ENCODE results near the gene PXMP4. TPM values are rescaled to one million over a fixed set of nuclear protein-coding genes. Genes with fewer than 3 reads are reported as not detected.
"Not testable (repeated sequence)": the region's sequence is repeated elsewhere in the genome, so short reads cannot be mapped to it uniquely, and the experiment has no call there.

Gene PXMP4
- polyA plus RNA-seq (ENCODE audit: insufficient read length in 3 of 3): 1 to 10 TPM; 6.4 to 9.0 (median 8.6) TPM
- long read RNA-seq, donor 1, full-length matches to known transcripts: 3 of 3 reads
- long read RNA-seq, donor 1, partial matches to known transcripts: 0 of 3 reads
- long read RNA-seq, donor 1, other reads (novel, unspliced or antisense): 0 of 3 reads
- long read RNA-seq, donor 2, full-length matches to known transcripts: 2 of 2 reads
- long read RNA-seq, donor 2, partial matches to known transcripts: 0 of 2 reads
- long read RNA-seq, donor 2, other reads (novel, unspliced or antisense): 0 of 2 reads
- long read RNA-seq, donor 3, full-length matches to known transcripts: 5 of 5 reads
- long read RNA-seq, donor 3, partial matches to known transcripts: 0 of 5 reads
- long read RNA-seq, donor 3, other reads (novel, unspliced or antisense): 0 of 5 reads
- long read RNA-seq, donor 4, full-length matches to known transcripts: 2 of 2 reads
- long read RNA-seq, donor 4, partial matches to known transcripts: 0 of 2 reads
- long read RNA-seq, donor 4, other reads (novel, unspliced or antisense): 0 of 2 reads
- long read RNA-seq, donor 5, full-length matches to known transcripts: 6 of 6 reads
- long read RNA-seq, donor 5, partial matches to known transcripts: 0 of 6 reads
- long read RNA-seq, donor 5, other reads (novel, unspliced or antisense): 0 of 6 reads
- long read RNA-seq, donor 6, full-length matches to known transcripts: 3 of 10 reads
- long read RNA-seq, donor 6, partial matches to known transcripts: 7 of 10 reads
- long read RNA-seq, donor 6, other reads (novel, unspliced or antisense): 0 of 10 reads
- long read RNA-seq, donor 7, full-length matches to known transcripts: 6 of 6 reads
- long read RNA-seq, donor 7, partial matches to known transcripts: 0 of 6 reads
- long read RNA-seq, donor 7, other reads (novel, unspliced or antisense): 0 of 6 reads
- long read RNA-seq, donor 8, full-length matches to known transcripts: 4 of 4 reads
- long read RNA-seq, donor 8, partial matches to known transcripts: 0 of 4 reads
- long read RNA-seq, donor 8, other reads (novel, unspliced or antisense): 0 of 4 reads
- long read RNA-seq, donor 9, full-length matches to known transcripts: 3 of 3 reads
- long read RNA-seq, donor 9, partial matches to known transcripts: 0 of 3 reads
- long read RNA-seq, donor 9, other reads (novel, unspliced or antisense): 0 of 3 reads
- long read RNA-seq, donor 10, full-length matches to known transcripts: 5 of 5 reads
- long read RNA-seq, donor 10, partial matches to known transcripts: 0 of 5 reads
- long read RNA-seq, donor 10, other reads (novel, unspliced or antisense): 0 of 5 reads
- long read RNA-seq, donor 11, full-length matches to known transcripts: 3 of 9 reads
- long read RNA-seq, donor 11, partial matches to known transcripts: 6 of 9 reads
- long read RNA-seq, donor 11, other reads (novel, unspliced or antisense): 0 of 9 reads
- long read RNA-seq, donor 12, full-length matches to known transcripts: 3 of 3 reads
- long read RNA-seq, donor 12, partial matches to known transcripts: 0 of 3 reads
- long read RNA-seq, donor 12, other reads (novel, unspliced or antisense): 0 of 3 reads
- long read RNA-seq, donor 13, full-length matches to known transcripts: 4 of 4 reads
- long read RNA-seq, donor 13, partial matches to known transcripts: 0 of 4 reads
- long read RNA-seq, donor 13, other reads (novel, unspliced or antisense): 0 of 4 reads
- long read RNA-seq, donor 14: 0 reads
- long read RNA-seq, donor 15, full-length matches to known transcripts: 1 of 1 reads
- long read RNA-seq, donor 15, partial matches to known transcripts: 0 of 1 reads
- long read RNA-seq, donor 15, other reads (novel, unspliced or antisense): 0 of 1 reads
- long read RNA-seq, donor 16, full-length matches to known transcripts: 9 of 9 reads
- long read RNA-seq, donor 16, partial matches to known transcripts: 0 of 9 reads
- long read RNA-seq, donor 16, other reads (novel, unspliced or antisense): 0 of 9 reads

DNA sequence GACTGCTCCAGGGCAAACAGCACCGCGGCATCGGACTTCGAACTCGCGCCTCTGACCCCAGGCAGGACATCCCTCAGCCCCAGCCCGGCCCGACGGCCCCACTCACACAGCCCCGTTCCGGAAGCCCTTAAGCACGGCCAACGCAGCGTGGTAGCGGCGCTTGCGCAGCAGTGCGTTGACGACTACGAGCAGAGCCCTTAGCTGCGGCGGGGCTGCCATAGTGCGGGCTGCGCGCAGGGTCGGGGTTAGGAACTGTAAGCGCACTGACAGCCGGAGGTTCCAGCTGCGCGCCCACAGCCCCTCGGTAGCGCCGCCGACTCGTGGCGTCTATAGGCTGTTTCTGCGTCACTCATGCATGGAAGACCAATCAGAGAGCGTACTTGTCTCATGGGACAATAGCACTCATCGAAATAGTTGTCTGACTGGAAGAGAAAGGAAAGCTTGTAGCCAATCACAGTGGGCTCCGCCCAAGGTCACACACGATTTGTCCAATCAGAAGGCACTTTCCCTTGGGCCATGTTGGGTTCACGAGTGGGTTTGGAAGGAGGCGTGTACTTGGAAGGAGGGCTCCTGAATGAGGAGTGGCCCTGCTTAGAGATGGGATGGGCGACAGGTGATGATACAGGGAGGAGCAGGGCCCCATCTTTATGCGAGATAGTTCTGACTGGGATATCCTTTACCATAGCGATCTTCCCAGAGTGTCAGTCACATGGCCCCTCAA, at the start of gene PXMP4:
PXMP4 (minus strand) TSS at position 322 of the 721 bp plus-strand sequence; CDS start at position 219, 103 bp downstream.
- peak; percentile 75 to 95 (median 87) for DNase-seq (ENCODE audit: extremely low read depth in 1 of 11, low read depth in 9 of 11, low spot score in 4 of 11)

DNA sequence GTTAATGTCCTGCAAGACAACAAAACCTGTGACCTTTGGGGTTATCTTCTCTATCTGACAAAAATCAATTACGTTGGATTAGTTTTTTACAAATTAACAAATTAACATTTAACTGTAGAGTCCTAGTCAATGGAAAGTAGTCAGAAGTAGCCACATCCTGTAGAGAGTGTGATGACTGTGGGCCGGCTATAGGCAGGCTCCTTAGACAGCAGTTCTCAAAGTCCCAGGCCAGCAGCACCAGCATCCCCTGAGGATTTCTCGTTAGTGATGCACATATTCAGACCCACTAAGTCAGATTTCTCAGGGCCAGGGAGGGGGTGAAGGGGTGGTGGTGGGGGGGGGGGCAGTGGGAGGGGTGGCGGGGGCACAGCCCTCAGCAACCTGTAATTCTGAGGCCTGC, 48.9 kb upstream of the PXMP4 start:
- no peak for DNase-seq (ENCODE audit: extremely low read depth in 1 of 11, low read depth in 9 of 11, low spot score in 4 of 11)

DNA sequence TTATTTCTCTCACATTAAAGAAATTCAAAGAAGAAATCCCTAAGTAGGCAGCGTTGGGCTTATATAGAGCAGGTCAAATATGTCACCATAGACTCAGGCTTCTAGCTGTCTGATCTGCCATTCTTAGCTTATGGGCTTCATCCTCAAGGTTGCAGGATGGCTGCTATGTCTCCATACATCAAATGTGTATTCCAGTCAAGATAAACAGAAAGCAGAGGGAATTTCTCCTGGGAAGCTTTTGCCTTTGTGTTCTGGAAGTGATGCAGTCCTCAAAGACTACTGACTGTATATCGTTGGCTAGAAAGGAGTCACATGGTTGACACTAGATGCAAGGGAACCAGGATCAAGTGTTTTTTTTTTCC, 47.6 kb upstream of the PXMP4 start:
- no peak for DNase-seq (ENCODE audit: extremely low read depth in 1 of 11, low read depth in 9 of 11, low spot score in 4 of 11)

- no peak for DNase-seq (ENCODE audit: extremely low read depth in 1 of 11, low read depth in 9 of 11, low spot score in 4 of 11)
These were observed 46.6 kb upstream of the PXMP4 start for GRCh38 chr20:33766686-33767085.

DNA sequence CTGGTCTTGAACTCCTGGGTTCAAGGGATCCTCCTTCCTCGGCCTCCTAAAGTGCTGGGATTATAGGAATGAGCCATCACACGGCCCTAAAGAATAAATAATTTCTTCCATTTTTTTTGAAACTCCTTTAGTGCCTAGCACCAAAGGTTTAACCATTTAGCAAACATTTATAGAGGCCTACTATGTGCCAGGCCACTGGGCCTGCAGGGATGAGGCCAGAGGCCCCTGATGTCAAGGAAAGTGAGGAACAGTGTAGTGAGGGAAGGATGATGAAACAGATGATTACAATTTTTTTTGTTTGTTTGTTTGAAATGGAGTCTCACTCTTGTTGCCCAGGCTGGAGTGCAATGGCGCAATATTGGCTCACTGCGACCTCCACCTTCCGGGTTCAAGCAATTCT, 45.5 kb upstream of the PXMP4 start:
- no peak for DNase-seq (ENCODE audit: extremely low read depth in 1 of 11, low read depth in 9 of 11, low spot score in 4 of 11)

GRCh38 chr20:33765099-33765498, 45.0 kb upstream of the PXMP4 start:
- DNase-seq (ENCODE audit: extremely low read depth in 1 of 11, low read depth in 9 of 11, low spot score in 4 of 11): no peak

GRCh38 chr20:33761698-33762250, 41.7 kb upstream of the PXMP4 start:
- DNase-seq (ENCODE audit: extremely low read depth in 1 of 11, low read depth in 9 of 11, low spot score in 4 of 11): no peak

DNA sequence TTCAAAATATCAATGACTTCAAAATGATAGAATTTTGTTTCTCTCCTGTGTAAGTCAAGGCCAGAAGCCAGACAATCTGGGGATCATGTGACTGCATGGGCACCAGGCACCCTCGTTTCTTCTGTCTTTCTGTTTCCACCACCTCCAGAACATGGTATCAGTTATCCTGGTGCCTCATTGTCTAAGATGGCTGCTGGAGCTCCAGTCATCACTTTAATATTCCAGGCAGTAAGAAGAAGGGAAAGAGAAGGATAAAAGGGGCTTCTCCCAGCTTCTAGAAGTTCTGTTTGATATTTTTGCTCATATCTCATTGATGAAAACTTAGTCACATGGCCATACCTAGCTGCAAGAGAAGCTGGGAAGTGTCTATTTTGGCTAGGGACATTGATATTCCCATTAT, 37.3 kb upstream of the PXMP4 start:
- no peak for DNase-seq (ENCODE audit: extremely low read depth in 1 of 11, low read depth in 9 of 11, low spot score in 4 of 11)

DNA sequence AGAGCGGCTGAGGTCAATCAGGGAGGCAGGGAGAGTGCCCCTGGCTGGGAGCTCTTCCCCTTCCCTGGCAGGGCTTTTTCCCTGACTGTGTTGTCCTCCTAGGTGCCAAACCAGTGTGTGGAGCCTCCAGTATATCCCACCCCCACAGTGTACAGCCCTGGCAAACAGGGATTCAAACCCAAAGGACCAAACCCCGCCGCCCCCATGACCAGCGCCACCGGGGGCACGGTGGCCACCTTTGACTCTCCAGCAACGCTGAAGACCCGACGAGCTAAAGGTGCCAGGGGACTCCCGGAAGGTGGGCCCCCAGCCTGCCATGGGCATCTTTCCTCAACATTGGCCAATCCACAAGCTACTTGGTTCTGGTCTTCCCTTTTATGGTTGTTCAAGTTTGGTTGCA, 36.9 kb upstream of the PXMP4 start:
- no peak for DNase-seq (ENCODE audit: extremely low read depth in 1 of 11, low read depth in 9 of 11, low spot score in 4 of 11)

DNA sequence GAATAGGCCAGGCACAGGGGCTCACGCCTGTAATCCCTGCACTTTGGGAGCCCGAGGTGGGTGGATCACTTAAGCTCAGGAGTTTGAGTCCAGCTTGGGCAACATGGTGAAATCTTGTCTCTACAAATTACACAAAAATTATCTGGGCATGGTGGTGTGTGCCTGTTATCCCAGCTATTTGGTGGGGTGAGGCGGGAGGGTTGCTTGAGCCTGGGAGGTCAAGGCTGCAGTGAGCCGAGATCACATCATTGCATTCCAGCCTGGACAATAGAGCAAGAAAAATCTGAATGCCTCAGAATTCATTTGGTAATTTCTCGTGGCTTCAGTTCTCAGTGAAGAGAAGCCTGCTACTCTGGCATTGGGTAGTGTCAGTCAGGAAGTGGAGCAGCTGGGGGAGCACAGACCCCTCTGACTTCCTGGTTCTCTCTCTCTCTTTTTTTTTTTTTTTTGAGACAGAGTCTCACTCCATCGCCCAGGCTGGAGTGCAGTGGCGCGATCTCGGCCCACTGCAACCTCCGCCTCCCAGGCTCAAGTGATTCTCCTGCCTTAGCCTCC, 35.9 kb upstream of the PXMP4 start:
- DNase-seq (ENCODE audit: extremely low read depth in 1 of 11, low read depth in 9 of 11, low spot score in 4 of 11): not testable (repeated sequence)

DNA sequence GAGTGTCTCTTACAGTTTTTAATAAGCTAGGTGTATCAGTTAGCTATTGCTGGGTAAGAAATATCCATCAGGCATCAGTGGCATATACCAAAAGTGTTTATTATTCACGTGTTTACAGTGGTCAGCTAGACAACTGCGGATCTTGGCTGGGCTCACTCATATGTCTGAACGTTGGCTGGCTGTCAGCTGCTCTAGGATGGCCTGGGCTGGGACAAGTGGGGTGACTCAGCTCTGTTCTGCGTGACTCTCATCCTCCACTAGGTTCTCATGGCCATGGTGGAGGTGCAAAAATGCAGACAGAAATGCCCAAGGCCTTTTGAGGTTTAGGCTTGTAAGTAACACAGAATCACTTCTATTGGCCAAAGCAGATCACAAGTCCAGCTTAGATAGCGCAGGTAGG, 33.7 kb upstream of the PXMP4 start:
- DNase-seq (ENCODE audit: extremely low read depth in 1 of 11, low read depth in 9 of 11, low spot score in 4 of 11): no peak

DNA sequence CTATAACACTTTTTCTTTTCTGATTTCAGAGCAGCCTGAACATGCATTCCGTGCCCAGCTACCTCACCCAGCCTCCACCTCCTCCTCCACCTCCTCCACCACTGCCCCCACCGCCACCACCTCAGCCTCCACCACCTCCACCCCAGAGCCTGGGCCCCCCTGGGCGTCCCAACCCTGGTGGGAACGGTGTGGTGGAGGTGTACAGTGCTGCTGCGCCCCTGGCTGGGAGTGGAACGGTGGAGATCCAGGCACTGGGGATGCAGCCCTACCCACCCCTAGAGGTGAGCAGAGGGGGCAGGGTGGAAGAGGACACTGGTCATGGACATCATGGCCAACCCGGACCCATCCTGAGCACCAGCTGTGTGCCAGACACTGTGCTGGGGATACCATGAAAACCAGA, 33.0 kb upstream of the PXMP4 start:
- DNase-seq (ENCODE audit: extremely low read depth in 1 of 11, low read depth in 9 of 11, low spot score in 4 of 11): no peak

- DNase-seq (ENCODE audit: extremely low read depth in 1 of 11, low read depth in 9 of 11, low spot score in 4 of 11): no peak
These were observed 31.7 kb upstream of the PXMP4 start for GRCh38 chr20:33751775-33752174.

DNA sequence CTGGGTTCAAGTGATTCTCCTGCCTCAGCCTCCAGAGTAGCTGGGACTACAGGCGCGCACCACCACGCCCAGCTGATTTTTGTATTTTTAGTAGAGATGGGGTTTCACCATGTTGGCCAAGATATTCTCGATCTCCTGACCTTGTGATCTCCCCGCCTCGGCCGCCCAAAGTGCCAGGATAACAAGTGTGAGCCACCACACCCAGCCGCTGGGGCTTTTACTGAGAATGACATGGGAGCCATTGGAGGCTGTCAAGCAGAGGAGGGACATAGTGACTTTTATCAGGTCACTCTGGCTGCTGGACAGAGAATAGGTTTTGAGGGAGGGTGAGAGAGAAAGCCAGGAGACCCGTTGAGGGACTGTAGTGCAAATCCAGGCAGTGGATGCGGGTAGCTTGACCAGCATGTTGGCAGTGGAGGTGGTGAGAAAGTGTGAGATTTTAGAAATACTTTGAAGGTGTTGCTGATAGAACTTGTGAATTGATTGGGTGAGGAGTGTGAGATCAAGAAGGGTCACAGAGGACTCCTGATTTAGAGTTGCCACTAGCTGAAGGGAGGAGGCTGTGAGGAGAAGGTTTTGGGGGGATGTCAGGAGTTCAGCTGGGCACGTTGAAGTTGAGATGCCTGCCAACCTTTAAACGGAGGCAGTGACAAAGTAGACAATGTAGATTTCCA, 26.4 kb upstream of the PXMP4 start:
- no peak for DNase-seq (ENCODE audit: extremely low read depth in 1 of 11, low read depth in 9 of 11, low spot score in 4 of 11)

DNA sequence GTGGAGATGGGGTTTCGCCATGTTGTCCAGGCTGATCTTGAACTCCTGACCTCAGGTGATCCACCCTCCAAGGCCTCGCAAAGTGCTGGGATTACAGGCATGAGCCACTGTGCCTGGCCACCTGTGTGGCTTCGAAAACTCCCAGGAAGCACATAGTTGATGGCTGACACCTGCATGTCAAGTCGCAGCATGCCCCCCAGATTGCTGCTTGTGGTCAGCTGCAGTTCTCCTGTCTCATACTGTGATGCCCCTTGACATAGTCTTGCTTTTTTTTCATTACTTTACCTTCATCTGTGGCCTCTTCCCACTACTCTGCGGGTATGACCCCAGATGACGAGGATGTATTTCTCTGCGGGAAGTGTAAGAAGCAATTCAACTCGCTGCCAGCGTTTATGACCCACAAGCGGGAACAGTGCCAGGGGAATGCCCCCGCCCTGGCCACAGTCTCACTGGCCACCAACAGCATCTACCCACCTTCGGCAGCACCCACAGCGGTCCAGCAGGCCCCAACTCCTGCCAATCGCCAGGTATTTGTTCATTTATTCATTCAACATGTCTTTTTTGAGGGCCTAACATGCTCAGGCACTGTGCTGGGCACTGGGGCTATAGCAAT, 24.8 kb upstream of the PXMP4 start:
- no peak for DNase-seq (ENCODE audit: extremely low read depth in 1 of 11, low read depth in 9 of 11, low spot score in 4 of 11)

DNA sequence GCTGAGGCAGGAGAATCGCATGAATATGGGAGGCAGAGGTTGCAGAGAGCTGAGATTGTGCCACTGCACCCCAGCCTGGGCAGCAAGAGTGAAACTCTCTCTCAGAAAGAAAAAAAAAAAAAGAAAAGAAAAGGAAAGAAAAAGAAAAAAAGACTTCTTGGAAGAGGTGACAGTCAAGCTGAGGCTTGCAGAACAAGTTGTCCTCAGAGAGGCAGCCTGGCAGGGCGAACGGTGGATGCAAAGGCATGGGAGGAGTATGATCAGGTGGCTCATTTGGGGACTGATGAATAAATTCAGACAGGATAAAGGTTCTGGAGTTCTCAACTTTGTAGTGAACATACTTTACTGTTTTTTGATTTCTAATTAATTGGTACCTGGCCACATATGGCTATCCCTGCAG, 24.1 kb upstream of the PXMP4 start:
- DNase-seq (ENCODE audit: extremely low read depth in 1 of 11, low read depth in 9 of 11, low spot score in 4 of 11): no peak
